H1 (cell line): ENCODE results near the gene IL18R1. TPM values are rescaled to one million over a fixed set of nuclear protein-coding genes. Genes with fewer than 3 reads are reported as not detected.

Experiments
- CTCF ChIA-PET: fragments of 300-600 bp; sonication (Branson Sonifier 250); formaldehyde crosslinking; loops from one replicate; lab custom pipeline; 2021; ENCODE audit not compliant: partially characterized antibody; lab: Charles Lee
- POLR2A ChIA-PET: fragments of 300-600 bp; sonication (Branson Sonifier 250); formaldehyde crosslinking; loops from one replicate; lab custom pipeline; 2021; ENCODE audit warnings: inconsistent platforms; ENCODE audit not compliant: partially characterized antibody; lab: Charles Lee
- DNase-seq, 2 experiments: peaks; one replicate each; pipeline versions ENCODE4 v3.0.0 to v3.0.0-alpha.2; 2010 to 2022; ENCODE audit warnings: low spot score in 2 of 2, low read depth in 1 of 2, mixed read lengths in 1 of 2
- FAIRE-seq: peaks from 2 replicates; lab custom pipeline; 2011; peaks lifted over from hg19 to GRCh38; lab: Jason Lieb, UNC
- H2AFZ ChIP-seq: 2 replicates; pipeline ENCODE4 v1.8.1; 2012; ENCODE audit warnings: low read length, inconsistent platforms
- H2AK5ac ChIP-seq: 2 replicates; pipeline ENCODE4 v1.6.1; 2013; ENCODE audit warnings: low read depth, low read length
- H2BK120ac ChIP-seq: replicated peaks from 2 replicates; pipeline ENCODE3; 2013; ENCODE audit warnings: low read depth, low read length, inconsistent platforms
- H2BK12ac ChIP-seq: 2 replicates; pipeline ENCODE4 v1.6.1; 2013; ENCODE audit warnings: low read depth, low read length
- H2BK15ac ChIP-seq: 2 replicates; pipeline ENCODE4 v1.6.1; 2013; ENCODE audit warnings: low read length
- H2BK20ac ChIP-seq: 2 replicates; pipeline ENCODE4 v1.6.1; 2013; ENCODE audit warnings: low read length
- H2BK5ac ChIP-seq: 2 replicates; pipeline ENCODE4 v1.6.1; 2013; ENCODE audit warnings: low read depth, low read length
- H3K14ac ChIP-seq: 2 replicates; pipeline ENCODE4 v1.6.1; 2013; ENCODE audit warnings: inconsistent platforms; ENCODE audit not compliant: insufficient read length
- H3K18ac ChIP-seq: 2 replicates; pipeline ENCODE4 v1.6.1; 2013; ENCODE audit warnings: low read length; ENCODE audit errors: extremely low read depth
- H3K23ac ChIP-seq: 2 replicates; pipeline ENCODE4 v1.6.1; 2013; ENCODE audit warnings: inconsistent platforms; ENCODE audit not compliant: insufficient read length
- H3K23me2 ChIP-seq: 2 replicates; pipeline ENCODE4 v1.6.1; 2013; ENCODE audit warnings: low read depth, low read length
- H3K27ac ChIP-seq: 2 replicates; pipeline ENCODE4 v1.6.1; 2011; ENCODE audit warnings: low read depth, low read length, inconsistent platforms
- H3K27me3 ChIP-seq, 4 experiments: replicated peaks in 1 of 4; 1 replicate in 1 of 4; 2 replicates in 3 of 4; pipeline versions ENCODE4 v1.6.1 to v1.8.1; 2011 to 2013; ENCODE audit warnings: low read length in 3 of 4, mild to moderate bottlenecking in 3 of 4, inconsistent platforms in 2 of 4, mixed read lengths in 2 of 4, moderate library complexity in 1 of 4; ENCODE audit not compliant: control insufficient read depth in 3 of 4, insufficient read depth in 3 of 4; ENCODE audit errors: extremely low read depth in 1 of 4
- H3K36me3 ChIP-seq, 4 experiments: 2 replicates each; pipeline versions ENCODE4 v1.6.1 to v1.8.1; 2011 to 2013; ENCODE audit warnings: mild to moderate bottlenecking in 4 of 4, low read length in 3 of 4, moderate library complexity in 2 of 4, control low read depth in 1 of 4, inconsistent platforms in 1 of 4; ENCODE audit not compliant: insufficient read depth in 4 of 4, control insufficient read depth in 2 of 4
- H3K4ac ChIP-seq: replicated peaks from 2 replicates; pipeline ENCODE3; 2013; ENCODE audit warnings: low read length, low read depth, mixed read lengths, inconsistent platforms; ENCODE audit not compliant: insufficient read length
- H3K4me1 ChIP-seq, 4 experiments: replicated peaks in 1 of 4; 1 replicate in 1 of 4; 2 replicates in 3 of 4; pipeline versions ENCODE4 v1.6.1 to v1.8.1; 2011 to 2013; ENCODE audit warnings: low read length in 3 of 4, inconsistent platforms in 2 of 4, mixed read lengths in 1 of 4; ENCODE audit not compliant: insufficient read depth in 4 of 4, control insufficient read depth in 3 of 4
- H3K4me2 ChIP-seq, 2 experiments: 2 replicates each; pipeline versions ENCODE4 v1.6.1 to v1.8.1; 2011 to 2013; ENCODE audit warnings: low read depth in 2 of 2, low read length in 2 of 2, control low read depth in 1 of 2, inconsistent platforms in 1 of 2, mild to moderate bottlenecking in 1 of 2; ENCODE audit not compliant: insufficient read depth in 1 of 2
- H3K4me3 ChIP-seq, 4 experiments: fragments of 200-600, 300-600 bp in 1 of 4; sonication (generic), shearing (Covaris generic), sonication (Bioruptor Twin) in 1 of 4; 2 replicates each; pipeline versions ENCODE4 v1.5.1 to v1.8.1; 2011 to 2016; ENCODE audit warnings: low read length in 4 of 4, low read depth in 3 of 4, control low read depth in 2 of 4, inconsistent platforms in 2 of 4, mild to moderate bottlenecking in 2 of 4, mixed read lengths in 1 of 4, moderate library complexity in 1 of 4; ENCODE audit not compliant: insufficient read depth in 2 of 4; ENCODE audit errors: extremely low read depth in 1 of 4
- H3K56ac ChIP-seq: replicated peaks from 2 replicates; pipeline ENCODE3; 2013; ENCODE audit warnings: low read depth, mild to moderate bottlenecking, mixed read lengths, low read length, inconsistent platforms; ENCODE audit not compliant: insufficient read length
- H3K79me1 ChIP-seq: 2 replicates; pipeline ENCODE4 v1.6.1; 2013; ENCODE audit warnings: low read depth, low read length, control low read depth
- H3K79me2 ChIP-seq, 2 experiments: 2 replicates each; pipeline versions ENCODE4 v1.6.1 to v1.8.1; 2012 to 2013; ENCODE audit warnings: low read length in 2 of 2, mild to moderate bottlenecking in 2 of 2, inconsistent platforms in 1 of 2; ENCODE audit not compliant: insufficient read depth in 2 of 2, control insufficient read depth in 1 of 2
- H3K9ac ChIP-seq, 4 experiments: replicated peaks in 1 of 4; 1 replicate in 1 of 4; 2 replicates in 3 of 4; pipeline versions ENCODE4 v1.6.1 to v1.8.1; 2011 to 2013; ENCODE audit warnings: low read depth in 3 of 4, low read length in 3 of 4, control low read depth in 2 of 4, mild to moderate bottlenecking in 2 of 4, moderate library complexity in 2 of 4, inconsistent platforms in 1 of 4; ENCODE audit errors: extremely low read depth in 1 of 4
- H3K9me3 ChIP-seq, 2 experiments: 2 replicates each; pipeline versions ENCODE4 v1.6.1 to v1.8.1; 2012 to 2013; ENCODE audit warnings: mild to moderate bottlenecking in 2 of 2, moderate library complexity in 2 of 2, control low read depth in 1 of 2, inconsistent platforms in 1 of 2, low read depth in 1 of 2, low read length in 1 of 2, mixed read lengths in 1 of 2; ENCODE audit not compliant: insufficient read depth in 2 of 2
- H4K20me1 ChIP-seq, 2 experiments: replicated peaks in 1 of 2; 2 replicates each; pipeline versions ENCODE3 to v1.8.1; 2011 to 2013; ENCODE audit warnings: inconsistent platforms in 2 of 2, low read length in 2 of 2, mild to moderate bottlenecking in 1 of 2; ENCODE audit not compliant: insufficient read depth in 2 of 2, control insufficient read depth in 1 of 2
- H4K5ac ChIP-seq: 2 replicates; pipeline ENCODE4 v1.6.1; 2013; ENCODE audit warnings: low read length, low read depth, mixed read lengths, inconsistent platforms; ENCODE audit not compliant: insufficient read length
- H4K8ac ChIP-seq: 2 replicates; pipeline ENCODE4 v1.8.0; 2013; ENCODE audit warnings: mild to moderate bottlenecking, moderate library complexity, low read length, inconsistent platforms; ENCODE audit not compliant: insufficient read depth; ENCODE audit errors: extremely low read depth
- H4K91ac ChIP-seq: replicated peaks from 2 replicates; pipeline ENCODE3; 2013; ENCODE audit warnings: low read length, mixed read lengths, inconsistent platforms; ENCODE audit not compliant: insufficient read length
- ATF2 ChIP-seq: IDR thresholded peaks from 2 replicates; pipeline ENCODE4 v1.6.1; 2012; ENCODE audit warnings: low read length, inconsistent platforms
- BRCA1 ChIP-seq: IDR thresholded peaks from 2 replicates; pipeline ENCODE4 v1.6.1; 2012; ENCODE audit warnings: low read depth, low read length, improper control_type of control experiment
- EZH2 ChIP-seq: fragments of 200-600 bp; sonication (generic); IDR thresholded peaks from 2 replicates; pipeline ENCODE4 v1.7.1; 2012; ENCODE audit warnings: low read depth, mild to moderate bottlenecking, moderate library complexity, low read length, inconsistent platforms; ENCODE audit not compliant: severe bottlenecking
- KDM1A ChIP-seq: fragments of 200-600, 300-600 bp; sonication (generic); IDR thresholded peaks from 2 replicates; pipeline ENCODE4 v1.7.1; 2016; ENCODE audit warnings: mild to moderate bottlenecking, low read length, borderline replicate concordance
- MAFK ChIP-seq: IDR thresholded peaks from 2 replicates; pipeline ENCODE4 v1.6.1; 2012; ENCODE audit warnings: low read depth, mild to moderate bottlenecking, improper control_type of control experiment, low read length
- NRF1 ChIP-seq: IDR thresholded peaks from 2 replicates; pipeline ENCODE4 v1.6.1; 2011; ENCODE audit warnings: mild to moderate bottlenecking, low read depth, low read length, improper control_type of control experiment
- POLR2AphosphoS5 ChIP-seq: IDR thresholded peaks from 2 replicates; pipeline ENCODE4 v1.6.1; 2011; ENCODE audit warnings: low read depth, low read length
- RBBP5 ChIP-seq: IDR thresholded peaks from 2 replicates; pipeline ENCODE4 v1.7.1; 2012; ENCODE audit warnings: low read depth, mild to moderate bottlenecking, inconsistent platforms, low read length, moderate library complexity, borderline replicate concordance
- RFX5 ChIP-seq: IDR thresholded peaks from 2 replicates; pipeline ENCODE4 v1.6.1; 2011; ENCODE audit warnings: low read depth, low read length, improper control_type of control experiment, borderline replicate concordance
- SAP30 ChIP-seq: fragments of 300-600 bp; sonication (generic); IDR thresholded peaks from 2 replicates; pipeline ENCODE4 v1.7.1; 2012; ENCODE audit warnings: low read length, moderate library complexity, mild to moderate bottlenecking, inconsistent platforms; ENCODE audit not compliant: insufficient read depth, insufficient replicate concordance
- SP1 ChIP-seq: IDR thresholded peaks from 2 replicates; pipeline ENCODE4 v1.6.1; 2011; ENCODE audit warnings: low read depth, low read length
- SUZ12 ChIP-seq: fragments of 200-600 bp; sonication (generic); IDR thresholded peaks from 2 replicates; pipeline ENCODE4 v1.6.1; 2012; ENCODE audit warnings: mild to moderate bottlenecking, inconsistent platforms, low read length, moderate library complexity, mixed read lengths
- WGBS, 2 experiments: shearing (Covaris generic) in 1 of 2; methylation state at CpG; one replicate each; pipeline versions ENCODE4 v1.1.6 to v1.1.7; 2013 to 2015; ENCODE audit warnings: low lambda C conversion rate in 2 of 2, mixed read lengths in 2 of 2, inconsistent platforms in 1 of 2, low coverage in 1 of 2, missing lambda C conversion rate in 1 of 2; ENCODE audit not compliant: insufficient replicate concordance in 2 of 2, insufficient coverage in 1 of 2, insufficient read length in 1 of 2; ENCODE audit errors: extremely low coverage in 1 of 2, missing lambda C conversion rate in 1 of 2; 5-methylcytosine and 5-hydroxymethylcytosine counted together
- polyA plus RNA-seq, 7 experiments: library from polyadenylated mRNA; depleted of rRNA in 3 of 7; stranded (reverse) in 5 of 7; unstranded in 2 of 7; fragments of >200 nt in 5 of 7; fragments of 200-250 nt in 2 of 7; gene quantifications; 1 replicate in 5 of 7; 2 replicates in 1 of 7; 4 replicates in 1 of 7; pipeline versions ENCODE4 v1.2.1 to v1.2.3, GENCODE V29; 2011 to 2013; ENCODE audit warnings: missing spikeins in 2 of 7, mixed read lengths in 2 of 7
- total RNA-seq: library from RNA; stranded (reverse); fragmentation: NEBNext Ultra II Directional; extraction: Animal tissue kit (Norgen Biotek cat#: 25700); gene quantifications from 2 replicates; pipeline ENCODE4 v1.2.1, GENCODE V29; 2021

Gene IL18R1
- total and polyA plus RNA-seq, 2 of the 8 experiments (the other 6 are each of a cell fraction or from before 2014, with no cell fraction given), result 0.54 TPM; not detected in 1

- H4K8ac ChIP-seq, result no peak overlapping the region
- no peak overlapping the region for H3K4me3 ChIP-seq
- 89% methylated on average over 5 of the region's 5 CpGs; no CpG with 5 or more reads in 1 of the 2 experiments for WGBS, 2 experiments
- H3K79me2 ChIP-seq, result no peaks in the 10 kb centered on the region
- H3K27ac ChIP-seq, result no peak overlapping the region
- H3K14ac ChIP-seq, result no peak overlapping the region
- no peak overlapping the region for H2BK12ac ChIP-seq
- no peak overlapping the region for H2BK15ac ChIP-seq
- H3K9ac ChIP-seq, result no peak overlapping the region
- H3K79me1 ChIP-seq, result no peaks in the 10 kb centered on the region
- ChIA-PET POLR2A (no interaction called here), CTCF (interaction anchor here (0.8 to 1.7 kb wide), 2 partner anchors 26 to 124 kb away, joined by 3 to 4 read pairs; no protein-coding TSS in a partner anchor)
- no peak overlapping the region for H2BK120ac ChIP-seq
- H2BK20ac ChIP-seq, result no peak overlapping the region
- no peaks in the 10 kb centered on the region for H3K27me3 ChIP-seq
- no peak overlapping the region for H3K4ac ChIP-seq
- H3K4me2 ChIP-seq, result no peak overlapping the region
- no peak overlapping the region for H4K91ac ChIP-seq
- H3K4me1 ChIP-seq, result no peaks in the 10 kb centered on the region
- no peaks in the 10 kb centered on the region for H3K23me2 ChIP-seq
- H2AFZ ChIP-seq, result no peak overlapping the region
- no peaks in the 10 kb centered on the region for H3K9me3 ChIP-seq
- no peak for DNase-seq
- no peak overlapping the region for H2BK5ac ChIP-seq
- no peak for FAIRE-seq
- no peak overlapping the region for H3K56ac ChIP-seq
- H4K5ac ChIP-seq, result no peak overlapping the region
- H2AK5ac ChIP-seq, result no peak overlapping the region
- H3K18ac ChIP-seq, result no peak overlapping the region
- H3K36me3 ChIP-seq, result no peaks in the 10 kb centered on the region
- no peak overlapping the region for H3K23ac ChIP-seq
- H4K20me1 ChIP-seq, result no peaks in the 10 kb centered on the region
- TF ChIP-seq BRCA1, result no peak
- no peak for TF ChIP-seq ATF2
- no peak for TF ChIP-seq EZH2
- TF ChIP-seq RFX5, result no peak
- TF ChIP-seq MAFK, result no peak
- TF ChIP-seq SUZ12, result no peak
- TF ChIP-seq SAP30, result no peak
- no peak for TF ChIP-seq NRF1
- TF ChIP-seq RBBP5, result no peak
- no peak for TF ChIP-seq KDM1A
- no peak for TF ChIP-seq POLR2AphosphoS5
- no peak for TF ChIP-seq SP1
Measured at GRCh38 chr2:102425441-102426132, 70.0 kb downstream of the IL18R1 start.
